Skin epidermis (tissue), 12 donors: ENCODE data around the gene AARSD1.
"Not testable (repeated sequence)": the region's sequence is repeated elsewhere in the genome, so short reads cannot be mapped to it uniquely, and the experiment has no call there.

ENCODE experiments used
- H3K27ac ChIP-seq, 21 experiments: fragments of 200-600 bp; sonication (generic) in 11 of 21; one replicate each; pipeline ENCODE4 v1.5.0; 2020; ENCODE audit warnings: mild to moderate bottlenecking in 3 of 21, inconsistent platforms in 2 of 21, moderate library complexity in 2 of 21
- H3K4me3 ChIP-seq, 7 experiments: fragments of 200-600 bp; sonication (generic) in 2 of 7; one replicate each; pipeline ENCODE4 v1.5.0; 2020; ENCODE audit warnings: inconsistent platforms in 2 of 7, mild to moderate bottlenecking in 2 of 7, moderate library complexity in 1 of 7

The AARSD1 gene

DNA sequence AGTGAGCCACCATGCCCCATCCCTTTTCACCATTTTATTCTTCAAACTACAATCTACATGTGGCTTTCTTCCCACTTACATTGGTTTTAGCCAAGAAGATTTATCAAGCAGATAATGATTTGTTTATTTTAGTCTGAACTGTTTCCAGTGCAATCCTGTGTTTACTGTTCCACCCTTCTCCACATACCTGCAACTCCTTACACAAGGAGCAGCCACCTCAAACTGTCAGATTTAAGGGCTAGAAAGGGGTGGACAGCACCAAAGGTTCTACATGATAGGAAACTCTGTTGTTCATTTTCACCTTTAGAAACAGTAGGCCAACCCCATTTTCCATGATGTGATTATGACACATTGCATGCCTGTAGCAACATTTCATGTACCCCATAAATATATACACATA is 18.0 kb upstream of the AARSD1 start:
- no peak overlapping the region for H3K4me3 ChIP-seq
- peak overlapping the region in 2 of 21 experiments; percentile 17 to 87 for H3K27ac ChIP-seq

- H3K27ac ChIP-seq: peak overlapping the region; percentile 5 to 90 (median 83)
- peak overlapping the region; percentile 45 to 99 (median 84) for H3K4me3 ChIP-seq
Observed at GRCh38 chr17:42980766-42981397, 16.6 kb upstream of the AARSD1 start.

- peak within 1 kb of the TSS; percentile 45 to 99 (median 84) for H3K4me3 ChIP-seq
- peak within 1 kb of the TSS; percentile 5 to 90 (median 83) for H3K27ac ChIP-seq
Observed at GRCh38 chr17:42980274-42980765, 16.1 kb upstream of the AARSD1 start, which contains the start of gene RUNDC1. Gene RUNDC1, plus strand, starts transcription at chr17:42980565. Its CDS starts 12 bp downstream, at chr17:42980577.

DNA sequence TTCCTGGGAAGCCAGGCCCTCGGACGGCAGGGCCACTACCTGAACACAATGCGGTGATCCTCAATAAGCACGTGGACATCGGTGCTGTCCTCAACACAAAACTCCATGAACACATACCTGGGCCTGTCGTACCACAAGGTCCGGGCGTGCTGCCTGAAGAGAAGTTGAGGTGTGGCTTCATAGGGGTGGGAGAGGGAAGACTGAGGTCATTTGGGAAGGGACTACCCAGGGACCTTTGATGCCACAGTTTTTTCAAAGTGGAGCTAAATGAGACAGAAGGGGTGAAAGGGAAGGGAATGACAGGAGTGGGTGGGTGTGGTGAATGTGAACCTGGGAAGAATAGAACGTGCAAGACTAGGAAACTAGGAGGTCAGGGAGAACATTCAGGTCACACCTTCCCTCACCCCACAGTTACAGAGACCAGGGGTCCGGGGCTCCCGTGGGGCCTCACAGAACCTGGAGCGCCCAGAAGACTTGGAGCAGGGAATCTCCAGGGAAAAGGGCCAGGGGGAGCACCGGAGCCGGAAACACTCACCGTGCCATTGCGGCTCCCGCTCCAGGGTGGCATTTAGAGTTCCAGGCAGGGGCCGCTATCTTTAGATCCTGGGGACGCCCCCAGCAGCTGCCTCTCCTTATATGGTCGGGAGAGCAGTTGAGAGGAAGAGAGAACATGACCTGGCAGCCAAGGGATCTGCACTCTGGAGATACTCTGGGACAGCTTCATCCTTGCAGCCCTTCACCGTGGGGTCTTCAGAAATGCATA is 15.4 kb upstream of the AARSD1 start, which contains the start of gene PTGES3L:
Gene PTGES3L (minus strand): TSS at position 570 of the 763 bp plus-strand sequence. CDS start 27 bp downstream, at position 543.
- Histone ChIP-seq H3K4me3 (peak within 1 kb of the TSS; percentile 45 to 99 (median 84)), H3K27ac (peak within 1 kb of the TSS; percentile 5 to 90 (median 83))

DNA sequence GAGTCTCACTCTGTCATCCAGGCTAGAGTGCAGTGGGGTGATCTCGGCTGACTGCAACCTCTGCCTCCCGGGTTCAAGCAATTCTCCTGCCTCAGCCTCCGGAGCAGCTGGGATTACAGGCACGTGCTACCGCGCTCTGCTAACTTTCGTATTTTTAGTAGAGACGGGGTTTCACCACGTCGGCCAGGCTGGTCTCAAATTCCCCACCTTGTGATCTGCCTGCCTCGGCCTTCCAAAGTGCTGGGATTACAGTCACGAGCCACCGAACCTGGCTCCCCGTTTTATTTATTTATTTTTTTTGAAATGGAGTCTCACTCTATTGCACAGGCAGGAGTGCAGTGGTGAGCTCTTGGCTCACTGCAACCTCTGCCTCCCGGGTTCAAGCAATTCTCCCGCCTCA is 11.4 kb upstream of the AARSD1 start:
- not testable (repeated sequence) for H3K27ac ChIP-seq, H3K4me3 ChIP-seq

- Histone ChIP-seq H3K4me3 (no peak overlapping the region), H3K27ac (no peak overlapping the region)
Observed at GRCh38 chr17:42975265-42975664, 11.0 kb upstream of the AARSD1 start.

GRCh38 chr17:42973323-42973722 is 9.1 kb upstream of the AARSD1 start:
- not testable (repeated sequence) for H3K27ac ChIP-seq, H3K4me3 ChIP-seq

DNA sequence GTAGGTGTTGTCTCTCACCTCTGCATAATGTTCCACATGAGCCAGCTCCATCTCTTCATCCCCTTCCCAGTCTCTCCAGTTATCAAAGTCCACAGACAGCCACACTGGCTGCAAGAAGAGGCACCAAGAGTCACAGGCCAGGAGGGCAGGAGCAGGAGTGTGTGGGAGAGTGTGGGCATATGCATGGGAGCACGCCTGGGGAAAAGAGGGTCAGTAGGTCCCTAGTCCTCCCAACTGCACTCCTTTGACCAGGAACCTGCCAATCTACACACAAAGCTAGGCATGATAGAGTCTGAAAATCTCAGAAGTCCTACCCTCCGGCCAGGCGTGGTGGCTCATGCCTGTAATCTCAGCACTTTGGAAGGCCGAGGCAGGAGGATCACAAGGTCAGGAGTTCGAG is 7.3 kb upstream of the AARSD1 start:
- H3K4me3 ChIP-seq: no peak overlapping the region
- no peak overlapping the region for H3K27ac ChIP-seq

DNA sequence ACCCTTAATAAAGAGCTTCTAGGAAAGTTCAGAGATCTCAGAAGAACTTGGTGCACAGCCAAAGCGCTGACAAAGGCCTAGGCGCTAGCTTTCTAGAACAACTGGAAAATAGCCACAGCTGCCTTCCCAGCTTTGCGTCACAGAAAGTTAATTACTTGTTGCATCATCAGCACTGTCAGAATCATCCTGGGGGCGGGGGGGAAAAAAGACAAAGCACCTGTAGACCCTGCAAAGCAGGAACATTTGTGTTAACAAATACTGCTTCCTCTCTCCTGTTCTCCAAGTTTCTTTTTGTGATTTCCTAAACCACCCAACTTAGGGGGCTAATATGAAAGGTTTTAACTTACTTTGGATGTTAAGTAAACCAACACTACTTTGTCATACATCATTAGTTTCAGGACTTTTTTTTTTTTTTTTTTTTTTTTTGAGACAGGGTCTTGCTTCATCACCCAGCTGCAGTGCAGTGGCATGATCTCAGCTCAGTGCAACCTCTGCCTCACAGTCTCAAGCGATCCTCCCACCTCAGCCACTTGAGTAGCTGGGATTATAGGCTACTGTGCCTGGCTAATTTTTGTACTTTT is 4.8 kb upstream of the AARSD1 start:
- no peak overlapping the region for H3K4me3 ChIP-seq
- H3K27ac ChIP-seq: no peak overlapping the region

DNA sequence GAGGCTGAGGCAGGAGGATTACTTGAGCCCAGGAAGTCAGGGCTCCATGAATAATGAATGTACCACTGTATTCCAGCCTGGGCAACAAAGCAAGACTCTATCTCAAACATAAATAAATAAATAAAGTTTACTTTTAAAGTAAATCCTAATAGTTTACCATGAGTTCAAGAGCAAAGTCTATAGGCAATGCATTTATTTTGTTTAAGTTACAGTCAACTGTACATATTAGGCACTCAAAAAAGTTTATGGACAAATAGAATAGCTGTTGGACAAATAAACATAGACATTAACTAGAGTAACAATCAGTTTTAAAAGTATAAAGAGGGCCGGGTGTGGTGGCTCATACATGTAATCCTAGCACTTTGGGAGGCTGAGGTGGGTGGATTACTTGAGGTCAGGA is 3.7 kb upstream of the AARSD1 start:
- H3K27ac ChIP-seq: no peak overlapping the region
- H3K4me3 ChIP-seq: no peak overlapping the region

GRCh38 chr17:42953669-42954068 is 10.6 kb downstream of the AARSD1 start:
- no peak overlapping the region for H3K4me3 ChIP-seq

GRCh38 chr17:42950044-42950783 is 14.0 kb downstream of the AARSD1 start:
- no peak overlapping the region for H3K4me3 ChIP-seq
- no peak overlapping the region for H3K27ac ChIP-seq

More at GRCh38 chr17:42953669-42954068, 10.6 kb downstream of the AARSD1 start:
- H3K27ac ChIP-seq: no peak overlapping the region

- H3K27ac ChIP-seq: no peak overlapping the region
- H3K4me3 ChIP-seq: no peak overlapping the region
Observed at GRCh38 chr17:42946812-42947211, 17.4 kb downstream of the AARSD1 start.

DNA sequence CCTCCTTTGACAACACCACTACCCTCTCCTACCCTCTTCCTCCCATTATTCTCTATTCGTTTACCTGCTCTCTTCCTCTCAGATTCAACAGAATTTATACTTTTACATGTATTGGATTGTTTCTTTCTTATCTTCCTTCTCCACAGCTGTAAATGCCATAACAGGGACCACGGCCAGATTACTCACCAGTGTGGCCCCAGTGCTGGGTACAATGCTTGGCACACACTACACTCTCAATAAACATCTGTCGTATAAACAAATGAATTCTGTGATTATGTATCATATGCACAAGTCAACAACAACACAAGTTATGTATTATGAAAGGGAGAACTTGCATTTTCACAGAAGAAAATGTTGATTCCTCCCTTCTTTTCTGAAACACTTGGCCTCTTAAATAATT is 20.0 kb downstream of the AARSD1 start:
- H3K4me3 ChIP-seq: no peak overlapping the region
- no peak overlapping the region for H3K27ac ChIP-seq

GRCh38 chr17:42937712-42938596 is 26.3 kb downstream of the AARSD1 start:
- no peak overlapping the region for H3K4me3 ChIP-seq
- no peak overlapping the region for H3K27ac ChIP-seq

DNA sequence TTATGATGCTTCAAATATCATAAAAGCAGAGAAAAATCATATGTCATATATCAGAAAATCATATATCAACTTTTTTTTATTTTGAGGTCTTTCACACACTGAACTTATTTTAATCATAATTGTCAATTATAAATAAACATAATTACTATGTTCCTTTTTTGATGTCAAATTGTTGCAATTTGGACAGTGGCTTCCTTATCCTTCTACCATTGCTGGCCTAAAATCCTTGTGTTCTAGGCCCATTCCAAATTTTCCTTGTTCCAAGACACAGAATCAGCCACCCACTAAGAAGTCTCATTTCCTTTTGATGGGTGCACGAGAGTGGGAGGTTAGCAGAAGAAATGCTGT is 34.8 kb downstream of the AARSD1 start:
- Histone ChIP-seq H3K27ac (peak overlapping the region in 8 of 21 experiments; percentile 18 to 81 (median 66)), H3K4me3 (no peak overlapping the region)

DNA sequence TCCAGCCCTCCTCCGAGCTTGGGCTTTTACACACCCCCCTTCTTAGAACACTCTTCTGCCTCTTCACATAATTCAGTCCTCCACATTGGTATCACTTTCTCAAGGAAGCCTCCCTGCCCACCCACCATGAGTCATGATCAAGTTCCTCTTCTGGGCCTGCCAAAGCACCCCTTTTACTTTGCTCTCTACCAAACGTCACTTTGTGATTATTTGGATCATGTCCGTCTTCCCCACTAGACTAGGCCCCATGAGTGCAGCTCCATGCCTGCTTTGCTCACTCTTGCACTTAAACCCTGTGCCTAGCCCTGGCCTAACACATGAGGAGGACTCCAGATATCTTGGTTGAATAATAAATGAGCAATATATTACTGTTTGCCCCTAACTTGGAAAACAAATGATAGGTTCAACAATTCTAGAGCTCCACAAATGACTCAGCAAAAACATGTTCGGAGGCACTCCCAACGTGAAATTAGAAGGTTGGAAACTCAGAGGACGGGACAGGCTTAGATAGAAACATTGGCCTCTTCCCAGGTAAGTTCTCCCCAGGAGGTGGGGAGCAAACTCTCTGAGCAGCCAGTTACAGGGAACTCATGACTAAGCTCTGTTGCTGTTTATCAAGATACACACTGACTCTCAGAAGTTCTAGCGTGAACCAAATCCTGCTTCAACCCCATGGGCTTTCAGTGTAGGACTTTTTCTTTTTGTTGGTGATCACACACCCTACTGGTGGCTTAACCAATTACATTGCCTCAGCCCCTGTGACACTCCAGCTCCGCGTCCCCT is 35.3 kb downstream of the AARSD1 start:
- Histone ChIP-seq H3K4me3 (no peak overlapping the region), H3K27ac (peak overlapping the region in 20 of 21 experiments; percentile 18 to 81 (median 67))

DNA sequence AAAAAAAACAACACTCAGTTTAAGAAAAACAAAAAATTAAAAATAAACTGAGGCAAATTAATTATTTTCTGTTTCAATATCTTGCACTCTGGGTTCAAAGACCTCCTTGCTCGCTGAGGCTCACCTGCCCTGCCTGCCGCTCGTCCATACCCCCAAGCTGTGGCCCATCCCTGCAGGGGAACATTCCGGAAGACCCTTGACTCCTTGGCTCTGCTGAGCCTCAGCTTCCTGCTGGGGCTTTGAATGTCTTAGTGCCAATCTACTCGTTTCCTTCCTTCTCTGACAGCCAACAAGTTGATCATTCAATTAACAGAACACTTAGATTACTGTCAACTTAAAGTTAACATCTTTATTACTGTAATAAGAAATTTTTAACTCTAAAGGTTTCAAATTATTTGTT is 39.4 kb downstream of the AARSD1 start:
- no peak overlapping the region for H3K4me3 ChIP-seq
- peak overlapping the region in 1 of 21 experiments; percentile 33 for H3K27ac ChIP-seq
